ENCODE measurements around the gene CLP1. TPM values are rescaled to one million over a fixed set of nuclear protein-coding genes. Genes with fewer than 3 reads are reported as not detected.

The CLP1 gene
- polyA plus RNA-seq, 1 of the 3 experiments (the other 2 are of a cell fraction), result 18.1 TPM

GRCh38 chr11:57652662-57653061 lies 4.9 kb upstream of the CLP1 start (continued):
- no peak for TF ChIP-seq EZH2phosphoT487 (IDR thresholded peaks at IDR 0.05; ENCODE audit: borderline replicate concordance, low read depth)
- no peak for TF ChIP-seq FOXM1 (IDR thresholded peaks at IDR 0.05; ENCODE audit: low read depth)
- no peak for TF ChIP-seq GABPA (IDR thresholded peaks at IDR 0.05; ENCODE audit: low read depth)
- TF ChIP-seq EP300 (IDR thresholded peaks at IDR 0.05; ENCODE audit: borderline replicate concordance in 1 of 2, low read depth in 1 of 2, low read length in 1 of 2), result no peak

- Histone ChIP-seq H3K9me2 (no peaks in the 10 kb centered on the region), H3K79me2 (ENCODE audit: insufficient read depth) (peaks cover 6% of the 10 kb centered on the region), H4K20me1 (ENCODE audit: insufficient read depth) (0 out of 2 replicates have a peak, but pooled peaks cover 3% of the 10 kb centered on the region), H3K36me3 (replicated peaks in 1 of 2; ENCODE audit: control insufficient read depth in 1 of 2, insufficient read depth in 2 of 2, low read length in 1 of 2) (no peaks in the 10 kb centered on the region), H3K4me1 (ENCODE audit: control insufficient read depth in 1 of 2, insufficient read depth in 2 of 2, low read depth in 1 of 2, low read length in 1 of 2) (peaks cover 6 to 20% of the 10 kb centered on the region in 2 experiments; a peak in 3 of 4 replicates), H2AFZ (ENCODE audit: low read depth) (no peak overlapping the region), H3K9ac (no peak overlapping the region), H3K27ac (ENCODE audit: low read depth in 2 of 2, low read length in 1 of 2) (no peak overlapping the region), H3K4me2 (no peak overlapping the region), H3K27me3 (ENCODE audit: insufficient read depth) (no peaks in the 10 kb centered on the region), H3F3A (replicated peaks; ENCODE audit: insufficient read depth) (peaks cover 21% of the 10 kb centered on the region), H3K9me3 (no peaks in the 10 kb centered on the region), H3K4me3 (ENCODE audit: low read depth in 2 of 2, low read length in 1 of 2) (no peak overlapping the region)
- WGBS (ENCODE audit: low lambda C conversion rate), result 61% methylated on average over 3 of the region's 3 CpGs
- CTCF ChIA-PET, result interaction anchor here (1.2 to 2.8 kb wide), 4 partner anchors 9 to 160 kb away, joined by 3 to 14 read pairs (median 10); partner anchors contain the start of gene UBE2L6
- POLR2A ChIA-PET, result no interaction called here
- no peak for TF ChIP-seq MXI1 (IDR thresholded peaks at IDR 0.05; ENCODE audit: low read depth, low read length)
- no peak for TF ChIP-seq SIN3A (IDR thresholded peaks at IDR 0.05; ENCODE audit: borderline replicate concordance, low read depth, low read length)
- TF ChIP-seq SMC3 (IDR thresholded peaks at IDR 0.05; ENCODE audit: low read depth, low read length), result no peak
- TF ChIP-seq USF2 (IDR thresholded peaks at IDR 0.05; ENCODE audit: borderline replicate concordance, low read depth, low read length), result no peak
- TF ChIP-seq NFIC (IDR thresholded peaks at IDR 0.05; ENCODE audit: borderline replicate concordance), result no peak
- TF ChIP-seq EP300 (IDR thresholded peaks at IDR 0.05; ENCODE audit: borderline replicate concordance in 1 of 2, low read depth in 1 of 2, low read length in 1 of 2), result no peak
- no peak for TF ChIP-seq PBX3 (IDR thresholded peaks at IDR 0.05)
- DNase-seq, result no peak
These were observed 4.4 kb upstream of the CLP1 start for GRCh38 chr11:57653163-57653562.

GRCh38 chr11:57656885-57657193 lies 723 bp upstream of the CLP1 start:
- WGBS (ENCODE audit: low lambda C conversion rate), result 33% methylated on average over 5 of the region's 5 CpGs
- Histone ChIP-seq H3K4me1 (ENCODE audit: control insufficient read depth in 1 of 2, insufficient read depth in 2 of 2, low read depth in 1 of 2, low read length in 1 of 2) (peaks cover 0 to 2% of the 10 kb centered on the region in 2 experiments; a peak in 2 of 4 replicates), H3K4me3 (ENCODE audit: low read depth in 2 of 2, low read length in 1 of 2) (peak overlapping the region; percentile 71 to 85), H3K36me3 (replicated peaks in 1 of 2; ENCODE audit: control insufficient read depth in 1 of 2, insufficient read depth in 2 of 2, low read length in 1 of 2) (peaks cover 21 to 22% of the 10 kb centered on the region in 2 experiments), H3K9me3 (no peaks in the 10 kb centered on the region), H3K27me3 (ENCODE audit: insufficient read depth) (no peaks in the 10 kb centered on the region), H4K20me1 (ENCODE audit: insufficient read depth) (no peaks in the 10 kb centered on the region), H3K9ac (peak overlapping the region; percentile 67; the same call in 1 of the 2 replicates), H3K79me2 (ENCODE audit: insufficient read depth) (peaks cover 36% of the 10 kb centered on the region), H3K4me2 (peak overlapping the region; percentile 56), H3K9me2 (no peaks in the 10 kb centered on the region), H3K27ac (ENCODE audit: low read depth in 2 of 2, low read length in 1 of 2) (peak overlapping the region; percentile 71 to 80), H2AFZ (ENCODE audit: low read depth) (peak overlapping the region; percentile 83), H3F3A (replicated peaks; ENCODE audit: insufficient read depth) (peaks cover 15% of the 10 kb centered on the region)
- no peak for DNase-seq
- POLR2A ChIA-PET, result no interaction called here
- CTCF ChIA-PET, result interaction anchor here (1.1 to 2.7 kb wide), 5 partner anchors 10 to 199 kb away, joined by 3 to 14 read pairs (median 5); partner anchors contain the start of gene UBE2L6
- TF ChIP-seq JUND (IDR thresholded peaks at IDR 0.05), result no peak
- no peak for TF ChIP-seq CHD2 (IDR thresholded peaks at IDR 0.05; ENCODE audit: low read length, partially characterized antibody)
- no peak for TF ChIP-seq IRF3 (IDR thresholded peaks at IDR 0.05; ENCODE audit: low read depth, low read length)
- TF ChIP-seq RFX5 (IDR thresholded peaks at IDR 0.05; ENCODE audit: low read length), result no peak
- TF ChIP-seq USF2 (IDR thresholded peaks at IDR 0.05; ENCODE audit: borderline replicate concordance, low read depth, low read length), result no peak
- no peak for TF ChIP-seq NFIC (IDR thresholded peaks at IDR 0.05; ENCODE audit: borderline replicate concordance)
- TF ChIP-seq POLR2AphosphoS5 (IDR thresholded peaks at IDR 0.05; ENCODE audit: low read depth, low read length), result no peak
- TF ChIP-seq TEAD4 (IDR thresholded peaks at IDR 0.05; ENCODE audit: borderline replicate concordance, insufficient read depth), result no peak
- no peak for TF ChIP-seq FOSL2 (IDR thresholded peaks at IDR 0.05; ENCODE audit: borderline replicate concordance, low read depth)
- TF ChIP-seq RXRA (IDR thresholded peaks at IDR 0.05; ENCODE audit: borderline replicate concordance, low read depth), result no peak
- TF ChIP-seq USF1 (IDR thresholded peaks at IDR 0.05; ENCODE audit: borderline replicate concordance, low read depth), result no peak
